HG03520 (cell line): Measurements from ENCODE around the gene UNC13B.
"Not testable (repeated sequence)": the region's sequence is repeated elsewhere in the genome, so short reads cannot be mapped to it uniquely, and the experiment has no call there.

ENCODE experiments used
- ATAC-seq: cut with Tn5 transposase; IDR thresholded peaks from one replicate; pipeline ENCODE4 v1.9.1; 2021; ENCODE audit warnings: mild to moderate bottlenecking, moderate library complexity; ENCODE audit not compliant: unreplicated experiment

Gene UNC13B

DNA sequence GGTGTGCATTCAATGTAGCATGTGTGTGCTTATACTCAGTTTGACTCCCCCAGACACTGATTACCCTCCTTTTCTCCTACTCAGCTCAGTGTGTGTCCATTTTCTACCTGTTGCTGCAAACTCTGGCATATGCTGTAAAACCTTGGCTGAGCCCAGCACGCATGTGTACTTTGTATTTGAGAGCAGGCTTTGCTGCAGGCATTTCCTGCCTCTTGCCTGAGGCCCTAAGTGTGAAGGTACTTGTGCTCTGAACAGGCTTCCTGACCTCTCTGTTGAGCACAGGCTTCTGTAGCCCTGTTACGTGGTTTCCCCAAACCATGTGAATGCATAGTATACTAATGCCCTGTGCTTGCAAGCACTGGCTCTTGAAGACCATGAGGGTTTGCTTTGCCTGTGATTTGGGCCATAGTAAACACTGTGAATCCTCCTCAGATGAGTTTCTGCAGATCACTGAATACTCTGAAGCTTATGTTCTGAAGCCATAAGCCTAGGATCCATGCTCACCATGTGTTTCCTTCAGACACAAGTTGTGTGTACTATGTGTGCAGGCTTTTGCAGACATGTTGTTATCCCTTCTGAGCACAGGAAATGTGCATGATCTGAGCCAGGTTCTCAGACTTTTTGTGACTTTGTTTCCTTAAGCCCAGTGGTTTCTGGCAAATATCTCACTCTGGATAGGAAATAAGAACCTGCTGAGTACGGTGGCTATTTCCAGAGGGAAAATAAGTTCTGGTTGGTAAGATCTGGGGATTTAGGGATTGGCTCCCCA lies 203.2 kb downstream of the UNC13B start:
- ATAC-seq, result no peak

DNA sequence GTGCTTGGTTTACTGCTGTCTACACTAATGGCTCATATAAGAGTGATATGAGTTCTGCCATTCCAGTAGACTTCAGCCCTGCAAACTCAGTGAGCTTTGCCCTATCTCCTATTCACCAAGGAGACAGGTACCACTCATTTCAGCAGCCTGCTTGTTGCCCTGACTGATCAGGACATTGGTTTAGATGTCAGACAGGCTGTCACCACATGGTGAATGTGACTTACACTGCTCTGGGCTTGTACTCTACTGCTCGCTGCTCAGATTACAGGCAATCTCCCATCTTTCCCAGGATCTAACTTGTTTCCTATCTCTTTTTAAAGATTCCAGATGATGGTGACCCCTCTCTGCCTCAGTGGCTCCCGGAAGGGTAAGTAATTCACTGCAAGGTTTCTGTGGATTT lies 204.8 kb downstream of the UNC13B start:
- ATAC-seq, result no peak

DNA sequence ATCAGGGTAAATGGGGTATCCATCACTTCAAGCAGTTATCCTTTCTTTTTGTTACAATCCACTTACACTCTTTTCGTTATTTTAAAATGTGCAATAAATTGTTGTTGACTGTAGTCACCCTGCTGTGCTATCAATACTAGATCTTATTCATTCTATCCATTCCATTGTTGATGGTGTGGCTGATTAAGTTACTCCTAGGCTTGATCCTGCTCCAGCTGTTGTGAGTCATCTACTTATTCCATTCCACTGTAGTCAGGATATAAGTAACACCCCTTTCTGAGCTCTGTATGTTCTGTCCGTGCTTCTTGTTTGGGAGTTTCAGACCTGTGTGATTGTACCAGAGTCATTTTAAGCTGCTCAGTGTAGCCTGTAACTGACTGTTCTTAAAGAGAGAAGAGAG lies 205.6 kb downstream of the UNC13B start:
- ATAC-seq, result no peak

DNA sequence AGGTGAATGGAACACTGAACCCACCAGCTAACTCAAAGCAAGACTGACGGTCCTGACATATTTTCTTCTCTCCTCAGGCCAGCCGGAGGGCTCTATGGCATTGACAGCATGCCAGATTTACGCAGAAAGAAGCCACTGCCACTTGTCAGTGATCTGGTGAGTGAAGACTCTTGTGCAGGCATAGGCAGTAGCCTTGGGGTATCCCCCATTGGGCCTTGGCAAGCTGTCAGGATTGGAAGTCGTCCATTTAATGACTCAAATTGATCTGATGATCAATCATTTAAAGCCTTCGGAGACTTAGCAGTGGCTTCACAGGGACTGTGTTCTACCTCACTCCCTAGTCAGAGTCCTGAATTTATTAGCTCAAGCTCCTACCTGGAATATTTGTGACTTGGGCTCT lies 208.4 kb downstream of the UNC13B start:
- no peak for ATAC-seq

DNA sequence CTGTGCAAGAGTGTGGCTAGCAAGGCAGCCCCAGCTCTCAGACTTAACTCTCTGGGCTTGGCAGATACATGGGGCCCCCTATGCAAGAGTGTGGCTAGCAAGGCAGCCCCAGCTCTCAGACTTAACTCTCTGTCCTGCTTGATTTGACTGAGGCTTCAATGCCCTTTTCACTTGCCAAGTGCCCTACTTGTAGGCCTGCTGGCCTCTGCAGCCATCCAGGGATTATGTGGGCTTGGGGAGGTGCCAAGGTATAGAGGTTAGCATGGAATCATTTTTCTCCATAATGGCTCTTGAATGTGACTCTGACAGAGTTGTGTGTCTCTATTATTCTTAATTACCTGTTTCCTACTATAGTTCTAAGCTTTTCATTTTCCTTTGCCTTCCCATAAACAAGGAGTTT lies 212.6 kb downstream of the UNC13B start:
- ATAC-seq, result no peak

DNA sequence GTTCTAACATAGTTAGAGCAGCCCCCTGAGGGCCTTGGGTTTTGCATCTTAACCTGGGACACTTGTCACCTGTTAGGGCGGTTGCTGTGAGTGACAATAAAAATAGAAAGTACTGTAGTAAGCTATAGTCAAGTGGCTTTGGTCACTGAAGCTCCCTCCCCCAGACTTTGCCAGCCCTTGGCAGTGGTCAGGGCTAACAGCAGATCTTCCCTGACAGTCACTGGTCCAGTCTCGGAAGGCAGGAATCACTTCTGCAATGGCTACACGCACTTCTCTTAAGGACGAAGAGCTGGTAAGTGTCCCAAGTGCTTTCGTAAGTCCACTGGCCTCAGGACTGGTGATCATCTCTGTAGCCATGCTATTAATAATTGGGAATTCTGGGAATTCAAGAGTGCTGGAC lies 213.1 kb downstream of the UNC13B start:
- ATAC-seq, result no peak

DNA sequence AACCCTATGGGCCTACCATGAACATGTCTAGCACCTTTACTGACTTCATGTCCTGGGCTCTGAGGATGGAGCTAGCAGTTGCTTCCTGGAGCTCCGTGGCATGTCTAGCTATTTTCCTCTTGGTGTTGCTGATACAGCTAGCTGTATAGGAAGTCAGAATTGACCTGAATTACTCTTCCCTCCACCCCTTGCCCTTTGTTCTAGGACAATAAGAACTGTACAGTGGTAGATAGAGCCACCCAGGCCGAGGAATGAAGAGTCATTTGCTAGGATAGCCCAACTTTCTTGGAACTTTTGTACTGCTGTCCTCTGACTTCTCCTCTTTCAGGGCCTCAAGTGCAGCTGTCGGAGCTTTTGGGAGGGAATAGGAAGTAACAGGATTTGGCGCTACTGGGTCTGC lies 218.2 kb downstream of the UNC13B start:
- ATAC-seq, result no peak

DNA sequence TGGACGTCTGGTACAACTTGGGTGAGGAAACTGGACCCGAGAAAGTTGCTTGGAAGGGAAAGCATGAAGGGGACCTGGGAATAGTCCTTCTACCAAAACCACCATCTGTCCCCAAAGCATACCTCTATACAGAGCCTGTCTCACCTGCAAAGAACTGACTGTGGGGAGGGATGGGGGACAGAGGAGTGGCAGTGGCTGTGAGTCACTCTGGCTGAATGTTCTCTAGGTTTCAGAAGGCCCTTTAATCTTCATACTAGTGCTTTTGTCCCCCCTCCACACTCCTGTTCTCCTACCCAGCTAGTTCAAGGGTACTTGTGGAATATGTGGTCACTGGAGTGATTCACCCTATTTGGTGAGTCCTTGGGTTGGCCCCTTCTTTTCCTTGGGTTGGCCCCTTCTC lies 218.8 kb downstream of the UNC13B start:
- no peak for ATAC-seq

DNA sequence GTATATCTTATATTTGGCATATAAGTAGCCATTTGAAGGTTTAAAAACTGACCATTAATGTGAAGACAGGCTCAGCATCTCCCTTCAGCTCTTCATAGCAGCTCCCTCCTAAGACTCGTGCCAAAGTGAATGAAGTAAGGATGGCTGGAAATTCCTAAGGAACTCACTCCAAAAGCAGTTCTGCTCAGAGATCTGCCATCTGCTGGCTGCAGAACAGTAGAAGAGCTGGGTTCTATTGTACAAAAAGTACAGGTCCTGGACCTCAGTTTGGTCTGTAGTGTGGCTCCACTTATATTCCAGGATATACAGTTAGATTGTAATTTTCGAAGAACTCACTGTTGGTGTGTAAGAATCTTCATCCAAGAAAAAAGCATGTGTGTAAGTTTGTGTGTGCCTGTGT lies 223.2 kb downstream of the UNC13B start:
- ATAC-seq, result no peak

DNA sequence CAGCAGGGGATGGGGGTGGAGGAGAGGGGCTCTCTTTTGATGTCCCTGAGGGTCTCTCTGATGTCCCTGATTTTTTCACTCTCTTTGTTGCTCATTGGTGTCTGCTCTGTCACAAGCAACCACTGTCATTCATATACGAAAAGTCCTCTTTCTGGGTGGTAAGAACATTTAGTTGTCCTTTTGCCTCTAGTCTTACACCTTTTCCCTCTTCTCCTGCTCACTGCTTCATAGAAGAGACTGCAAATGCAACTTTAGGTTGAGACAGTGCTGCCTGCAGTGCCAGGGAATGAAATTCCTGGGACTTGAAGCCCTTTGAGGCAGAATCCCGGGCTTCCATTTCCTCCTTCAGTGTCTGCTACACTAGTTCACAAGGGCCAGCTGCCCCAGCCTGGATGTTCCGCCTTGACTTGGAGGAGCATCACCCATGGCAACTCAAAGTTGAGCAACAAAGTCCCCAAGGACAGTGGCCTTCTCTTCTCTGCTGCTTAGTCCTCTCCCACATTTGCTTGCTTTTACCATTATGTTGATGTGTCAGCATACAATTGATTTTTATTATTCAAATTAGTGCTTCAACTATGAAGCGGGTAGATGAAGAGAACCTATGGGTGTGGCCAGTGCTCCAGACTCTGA lies 233.4 kb downstream of the UNC13B start:
- ATAC-seq, result no peak

DNA sequence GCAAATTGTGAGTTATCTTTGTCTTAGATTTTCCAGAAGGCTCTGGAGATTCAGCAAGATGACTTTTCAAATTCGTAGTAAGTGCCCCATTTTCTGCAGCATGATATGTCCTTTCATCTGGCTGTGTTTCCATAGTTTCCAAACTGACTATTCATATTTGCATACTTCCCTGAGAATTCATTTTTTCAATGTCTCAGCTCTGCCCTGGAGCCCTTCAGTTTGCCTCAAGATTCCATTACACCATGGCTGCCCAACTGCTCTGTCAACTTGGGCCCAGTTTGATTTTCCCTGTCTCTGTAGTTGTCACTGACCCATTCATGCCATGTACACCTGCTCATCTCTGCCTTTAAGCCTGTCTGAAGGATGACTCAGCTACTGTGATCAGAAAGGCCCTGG lies 233.9 kb downstream of the UNC13B start:
- ATAC-seq, result no peak

DNA sequence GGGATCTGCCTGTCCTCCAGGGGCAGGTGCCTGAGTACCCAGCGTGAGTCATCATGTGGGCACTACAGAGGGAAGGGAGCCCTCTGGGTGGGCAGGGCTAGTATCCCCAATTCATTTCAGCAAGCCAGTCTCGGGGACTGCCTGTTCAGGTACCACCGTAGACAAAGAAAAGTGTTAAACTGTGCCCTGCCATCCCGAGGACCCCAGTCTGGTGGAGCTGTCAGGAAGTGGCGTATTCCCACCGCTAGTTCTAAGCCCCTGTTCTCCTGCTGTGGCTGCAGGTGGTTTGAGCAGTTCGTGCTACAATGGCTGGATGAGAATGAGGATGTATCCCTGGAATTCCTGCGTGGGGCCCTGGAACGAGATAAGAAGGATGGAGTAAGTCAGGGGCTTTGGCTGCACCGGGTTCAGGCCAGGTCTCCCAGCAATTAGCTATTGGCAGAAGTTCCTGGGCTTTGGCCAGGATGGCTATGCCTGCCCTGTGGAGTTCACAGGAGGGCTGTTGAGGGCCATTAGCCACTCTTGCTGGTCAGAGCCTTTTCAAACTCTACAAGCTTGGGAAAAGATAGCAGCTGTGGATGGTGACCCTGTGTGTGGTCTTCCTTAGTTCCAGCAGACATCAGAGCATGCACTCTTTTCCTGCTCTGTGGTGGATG lies 234.9 kb downstream of the UNC13B start:
- ATAC-seq, result no peak

DNA sequence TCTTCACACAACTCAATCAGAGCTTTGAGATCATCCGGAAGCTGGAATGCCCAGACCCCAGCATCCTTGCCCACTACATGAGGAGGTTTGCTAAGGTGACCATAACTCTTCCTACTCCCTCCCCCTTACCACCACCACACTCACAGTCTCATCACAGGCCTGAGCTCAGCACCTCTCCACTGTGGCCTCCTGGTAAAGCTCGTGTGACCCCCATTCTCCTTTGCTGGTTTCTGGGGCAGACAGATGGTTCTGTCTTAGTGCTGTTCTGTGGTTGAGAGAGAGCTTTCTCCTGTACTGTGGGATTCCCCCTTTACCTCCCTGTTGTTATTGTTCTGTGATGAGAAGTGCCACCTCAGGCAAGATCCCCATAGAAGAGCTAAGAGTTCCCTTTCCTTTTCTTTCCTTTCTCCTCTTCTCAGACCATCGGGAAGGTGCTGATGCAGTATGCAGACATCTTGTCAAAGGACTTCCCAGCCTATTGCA lies 235.4 kb downstream of the UNC13B start:
- no peak for ATAC-seq

DNA sequence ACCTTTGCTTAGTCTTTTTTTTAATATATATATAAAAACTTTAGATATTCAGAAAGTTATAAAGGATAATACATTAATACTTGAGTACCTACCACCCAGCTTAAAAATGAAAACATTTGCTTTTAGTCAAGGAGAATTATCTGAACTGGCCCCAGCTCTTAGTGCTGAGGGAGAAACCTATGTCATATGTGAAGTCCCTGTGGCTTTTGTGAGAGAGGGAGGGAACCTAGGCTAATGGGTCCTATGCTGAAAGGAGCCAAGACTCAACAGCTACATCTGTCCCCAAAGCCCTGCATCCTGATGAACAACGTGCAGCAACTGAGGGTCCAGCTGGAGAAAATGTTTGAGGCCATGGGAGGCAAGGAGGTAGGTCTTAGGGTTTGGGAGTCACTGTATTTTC lies 236.1 kb downstream of the UNC13B start:
- ATAC-seq, result no peak

DNA sequence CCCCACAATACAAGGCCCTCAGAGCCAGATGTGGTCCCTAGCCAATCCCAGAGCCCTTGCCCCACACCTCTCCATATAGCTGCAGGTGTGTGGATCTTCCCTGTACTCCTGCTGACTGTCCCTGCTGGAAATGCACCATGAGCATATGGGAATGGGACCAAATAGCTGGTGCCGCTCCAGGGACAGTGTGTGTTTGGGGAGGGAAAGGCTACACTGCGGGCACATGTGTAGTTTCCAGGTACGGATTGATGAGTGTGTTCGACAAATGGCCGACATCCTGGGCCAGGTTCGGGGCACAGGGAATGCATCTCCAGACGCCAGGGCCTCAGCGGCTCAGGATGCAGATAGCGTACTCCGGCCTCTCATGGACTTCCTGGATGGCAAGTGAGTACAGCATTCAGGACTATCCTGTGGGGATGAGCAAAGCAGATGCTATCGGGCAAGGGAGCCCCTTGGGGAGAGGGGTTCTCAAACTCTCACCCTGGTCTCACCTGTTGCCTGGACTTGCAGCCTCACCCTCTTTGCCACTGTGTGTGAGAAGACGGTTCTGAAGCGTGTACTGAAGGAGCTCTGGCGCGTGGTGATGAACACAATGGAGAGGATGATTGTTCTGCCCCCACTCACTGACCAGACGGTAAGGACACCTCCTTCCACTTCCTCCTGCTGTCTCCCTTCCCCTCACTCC lies 237.0 kb downstream of the UNC13B start:
- no peak for ATAC-seq

DNA sequence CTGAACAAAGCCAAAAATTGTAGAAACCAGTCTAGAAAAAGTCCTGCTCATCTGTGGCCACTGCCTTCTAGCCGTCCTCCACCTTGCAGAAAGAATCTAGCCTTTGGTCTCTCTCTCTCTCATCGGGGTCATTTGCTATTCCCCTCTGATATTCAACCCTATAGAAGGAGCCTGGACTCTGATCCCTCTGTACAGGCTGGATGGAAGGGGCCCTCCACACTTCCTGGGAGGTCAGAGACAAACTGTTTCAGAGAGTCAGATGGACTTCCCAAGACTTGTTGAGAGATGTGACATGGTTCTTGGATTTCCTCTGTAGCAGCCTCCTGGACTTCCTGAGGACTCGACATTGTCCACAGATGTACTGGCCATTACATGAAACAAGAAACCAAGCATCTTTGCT lies 243.1 kb downstream of the UNC13B start:
- ATAC-seq, result no peak

DNA sequence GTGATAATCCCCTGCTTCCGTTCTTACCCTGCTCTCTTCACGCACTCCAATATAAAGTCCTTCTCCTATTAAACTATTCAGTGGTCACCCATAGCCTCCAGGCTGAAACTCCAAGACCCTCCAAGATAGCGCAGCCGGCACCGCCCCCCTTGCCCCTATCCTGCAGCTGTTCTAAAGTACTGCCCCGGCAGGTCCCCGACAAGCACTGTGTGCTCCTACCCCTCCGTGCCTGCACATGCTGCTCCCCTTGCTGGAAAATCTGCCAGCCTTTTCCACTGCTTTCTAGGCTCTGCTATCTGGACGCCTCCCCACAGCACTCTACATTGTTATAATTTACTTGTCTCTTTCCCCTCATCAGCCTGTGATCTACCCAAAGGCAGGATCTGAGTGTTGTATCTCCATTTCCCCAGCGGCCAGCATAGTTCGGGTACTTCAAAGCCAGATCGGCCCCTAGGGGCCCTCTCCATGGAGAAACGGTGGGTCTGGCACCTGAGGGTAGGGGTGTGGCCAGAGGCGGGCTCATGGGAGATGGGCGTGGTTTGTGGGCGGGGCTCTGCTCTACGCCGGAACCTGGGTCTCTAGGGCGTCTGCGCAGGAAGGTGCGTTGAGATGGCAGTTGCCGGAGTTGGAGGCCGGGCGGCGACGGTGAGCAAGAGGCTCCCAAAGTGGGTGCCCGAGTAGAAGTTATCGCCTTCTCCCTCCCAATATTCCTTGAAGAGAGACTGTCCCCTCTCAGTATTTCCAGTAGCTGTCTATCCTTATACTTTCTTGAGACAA lies 244.6 kb downstream of the UNC13B start:
- no peak for ATAC-seq

DNA sequence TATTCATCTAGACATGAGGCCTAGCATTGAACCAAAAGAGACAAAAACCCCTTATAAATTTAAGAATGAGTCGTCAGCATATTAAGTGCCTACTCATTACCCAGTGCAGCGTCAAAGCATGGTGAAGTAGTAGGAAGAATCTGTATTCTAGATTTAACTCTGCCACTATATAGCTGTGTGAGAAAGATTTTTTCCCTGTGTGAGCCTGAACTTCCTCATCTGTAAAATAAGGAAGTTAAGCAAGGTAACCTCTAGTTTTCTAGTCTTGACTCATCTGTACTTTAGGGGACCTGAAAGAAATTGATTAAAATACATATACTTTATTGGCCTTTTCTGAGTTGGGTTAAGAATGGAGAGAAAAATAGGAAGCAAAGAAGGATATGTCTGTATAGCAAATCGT lies 246.0 kb downstream of the UNC13B start:
- no peak for ATAC-seq

DNA sequence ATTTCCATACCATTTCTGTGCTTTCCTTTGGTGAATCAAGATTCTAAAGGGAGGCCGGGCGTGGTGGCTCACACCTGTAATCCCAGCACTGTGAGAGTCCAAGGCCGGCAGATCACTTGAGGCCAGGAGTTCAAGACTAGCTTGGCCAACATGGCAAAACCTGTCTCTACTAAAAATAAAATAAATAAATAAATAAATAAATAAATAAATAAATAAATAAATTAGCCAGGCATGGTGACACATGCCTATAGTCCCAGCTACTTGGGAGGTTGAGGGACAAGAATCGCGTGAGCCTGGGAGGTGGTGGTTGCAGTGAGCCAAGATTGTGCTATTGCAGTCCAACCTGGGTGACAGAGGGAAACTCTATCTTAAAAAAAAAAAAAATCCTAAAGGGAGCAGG lies 247.6 kb downstream of the UNC13B start:
- ATAC-seq, result not testable (repeated sequence)

DNA sequence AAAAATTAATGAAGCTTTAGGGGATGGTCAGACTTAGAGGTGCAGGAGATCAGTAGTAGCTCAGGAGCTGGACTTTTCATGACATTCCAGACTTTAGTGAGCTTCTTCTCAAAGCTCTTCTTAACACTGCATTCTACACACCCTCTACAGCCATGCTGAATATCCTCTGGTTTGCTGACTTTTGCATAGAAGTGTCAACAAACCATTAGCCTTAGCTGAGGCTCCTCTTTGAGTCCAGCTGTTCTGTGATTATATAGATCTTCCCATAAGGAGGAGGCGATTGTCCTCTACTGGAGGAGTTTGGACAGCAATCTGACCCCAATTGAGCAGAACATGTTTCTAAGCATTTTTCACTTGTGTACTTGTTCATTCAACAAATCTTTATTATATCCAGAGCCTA lies 253.1 kb downstream of the UNC13B start:
- ATAC-seq, result no peak
